HL-60/S4 (cell line): ENCODE measurements around the gene RUSC2.
"Not testable (repeated sequence)": the region's sequence is repeated elsewhere in the genome, so short reads cannot be mapped to it uniquely, and the experiment has no call there.

Source experiments
- in situ Hi-C: fragments of 300-500 bp; cut with MboI; formaldehyde crosslinking; loops from 2 replicates; pipeline ENCODE4 v1.14.3; 2022; ENCODE audit warnings: low sequenced_read_pairs

The RUSC2 gene

DNA sequence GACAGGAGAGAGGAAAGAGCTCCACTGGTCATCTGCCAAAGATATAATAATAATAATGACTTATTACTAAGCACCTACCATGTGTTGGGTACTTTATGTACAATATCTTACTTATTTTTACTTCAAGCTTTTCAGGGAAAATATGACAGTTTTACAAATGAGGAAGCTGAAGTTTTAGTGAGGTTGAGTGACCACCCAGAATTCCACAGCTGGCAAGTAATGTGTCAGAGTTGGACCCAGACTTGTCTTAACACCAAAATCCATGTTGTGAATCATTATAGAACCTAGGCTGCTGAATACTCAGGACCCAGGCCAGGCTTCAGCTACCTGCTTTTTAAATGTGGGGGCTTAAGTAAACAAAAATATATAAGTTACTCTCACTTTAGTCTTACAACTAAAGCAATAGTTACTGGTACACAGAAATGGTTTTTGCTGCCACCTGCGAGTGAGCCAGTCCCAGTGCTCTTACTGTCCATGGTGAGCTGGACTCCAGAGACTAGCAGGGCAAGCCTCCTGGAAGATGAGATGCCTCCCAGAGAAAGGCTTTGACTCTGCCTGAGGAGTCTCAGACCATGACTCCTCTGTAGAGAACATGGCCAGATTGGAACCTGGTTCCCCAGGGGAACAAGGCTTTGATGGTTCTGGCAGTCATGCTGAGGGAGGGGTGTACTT is 29.9 kb downstream of the RUSC2 start:
- in situ Hi-C loops, result no loop called here

DNA sequence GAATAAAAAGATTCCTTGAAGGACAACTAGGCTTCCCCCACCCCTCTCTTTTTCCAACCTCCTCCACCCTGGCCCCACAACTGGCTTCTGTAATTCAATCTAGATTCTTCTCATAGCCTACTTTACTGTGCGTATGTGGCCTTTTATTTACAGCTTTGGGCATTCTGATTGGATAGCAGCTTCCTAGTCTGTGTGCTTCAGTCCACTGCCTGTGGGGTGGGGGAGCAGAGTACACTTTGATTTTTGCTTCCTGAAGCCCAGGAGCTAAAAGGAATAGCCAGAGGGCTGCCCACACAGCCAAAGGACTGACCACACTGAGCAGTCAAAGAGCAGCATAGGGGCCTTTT is 30.4 kb downstream of the RUSC2 start:
- in situ Hi-C loops, result no loop called here

DNA sequence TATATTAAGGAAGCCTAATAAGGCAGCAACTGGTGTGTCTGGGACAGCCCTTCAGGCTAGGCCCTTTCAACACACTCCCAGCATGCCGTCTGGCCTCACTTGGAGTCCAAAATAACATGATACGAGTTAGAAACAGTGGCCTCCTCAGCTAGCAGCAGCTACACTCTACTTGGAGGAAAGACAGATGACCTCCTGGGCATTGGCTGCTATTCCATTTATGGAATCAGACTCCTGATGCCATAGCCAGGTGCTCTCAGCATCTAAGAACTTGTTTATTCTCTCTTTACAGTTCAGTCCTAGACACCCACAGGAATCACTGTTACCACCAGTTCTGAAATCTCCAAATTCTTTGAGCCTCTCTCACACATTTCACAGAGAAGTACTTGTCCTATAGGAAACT is 31.8 kb downstream of the RUSC2 start:
- in situ Hi-C loops, result no loop called here

DNA sequence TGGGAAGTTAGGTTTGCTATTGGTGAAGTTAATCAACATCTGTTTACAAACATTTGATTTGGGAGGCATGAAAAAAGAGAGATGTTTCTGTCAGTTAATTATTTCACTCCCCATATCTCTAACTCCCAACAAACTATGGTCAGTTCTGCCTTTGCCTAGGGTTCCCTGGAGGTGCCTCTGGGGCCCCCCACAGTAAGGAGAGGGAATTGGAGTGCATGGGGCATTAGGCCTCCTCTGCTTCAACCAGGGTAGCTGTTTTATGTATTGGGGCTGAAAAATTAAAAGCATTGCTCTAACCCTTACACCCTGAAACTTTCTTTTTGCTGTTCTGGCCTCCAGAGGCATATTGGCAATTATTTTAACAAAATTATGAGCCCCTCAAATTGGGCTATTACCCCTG is 32.3 kb downstream of the RUSC2 start:
- in situ Hi-C loops, result no loop called here

DNA sequence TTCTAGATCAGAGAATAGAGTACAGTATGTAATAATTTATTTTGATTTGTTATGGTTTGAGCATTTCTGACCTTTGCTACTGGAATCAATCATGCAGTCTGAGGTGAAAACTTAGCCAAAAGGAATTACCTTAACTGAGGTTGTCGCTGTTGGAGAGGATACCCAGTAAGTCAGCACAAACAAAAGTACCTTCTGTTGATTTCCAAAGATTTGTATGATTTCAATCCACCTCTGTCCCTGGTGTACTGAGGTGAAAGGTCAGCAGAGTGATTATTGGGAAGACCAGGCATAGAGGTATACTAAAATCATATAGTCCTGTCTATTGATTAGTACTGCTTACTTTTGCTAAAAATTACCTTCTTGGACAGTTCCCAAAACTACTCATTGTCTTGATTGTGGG is 32.8 kb downstream of the RUSC2 start:
- in situ Hi-C loops, result no loop called here

DNA sequence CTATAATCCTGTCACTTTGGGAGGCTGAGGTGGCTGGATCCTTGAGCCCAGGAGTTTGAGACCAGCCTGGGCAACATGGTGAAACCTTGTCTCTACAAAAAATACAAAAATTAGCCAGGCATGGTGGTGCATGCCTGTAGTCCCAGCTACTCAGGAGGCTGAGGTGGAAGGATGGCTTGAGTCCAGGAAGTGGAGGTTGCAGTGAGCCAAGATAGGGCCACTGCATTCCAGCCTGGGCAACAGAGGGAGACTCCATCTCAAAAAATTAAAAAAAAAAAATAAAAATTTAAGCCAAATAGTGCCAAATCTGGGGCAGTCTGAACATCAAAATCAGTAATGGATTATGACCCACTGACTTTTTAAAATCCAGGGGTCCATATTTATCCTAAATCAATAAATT is 33.6 kb downstream of the RUSC2 start:
- in situ Hi-C loops, result not testable (repeated sequence)

DNA sequence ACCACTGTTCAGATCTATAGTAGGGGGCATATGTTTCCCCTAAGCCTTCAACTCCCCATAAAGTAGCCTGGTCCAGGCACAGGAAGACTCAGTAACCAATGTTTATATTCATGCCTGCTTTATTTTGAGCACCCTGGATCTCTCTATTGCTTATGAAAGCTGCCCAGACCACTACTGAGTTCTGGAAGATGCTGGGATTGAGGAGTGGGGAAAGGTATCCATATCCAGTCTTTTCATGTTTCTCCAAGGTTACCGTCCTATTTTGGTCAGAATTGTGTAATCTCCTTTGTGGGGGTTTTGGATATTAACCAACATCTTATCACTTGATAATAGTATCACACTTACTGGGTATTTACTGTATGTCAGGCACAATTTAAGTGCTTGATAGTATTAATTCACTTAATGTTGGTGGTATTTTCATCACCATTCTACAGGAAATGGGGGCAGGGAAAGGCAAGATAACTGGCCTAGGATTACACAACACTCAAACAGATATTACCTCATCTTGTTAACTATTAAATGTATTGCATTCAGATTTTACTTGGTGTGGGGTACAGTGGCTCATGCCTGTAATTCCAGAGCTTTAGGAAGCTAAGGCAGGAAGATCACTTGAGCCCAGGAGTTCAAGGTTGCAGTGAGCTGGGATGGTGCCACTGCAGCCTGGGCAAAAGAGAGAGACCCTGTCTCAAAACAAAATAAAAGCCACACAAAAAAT is 36.3 kb downstream of the RUSC2 start:
- in situ Hi-C loops, result no loop called here

DNA sequence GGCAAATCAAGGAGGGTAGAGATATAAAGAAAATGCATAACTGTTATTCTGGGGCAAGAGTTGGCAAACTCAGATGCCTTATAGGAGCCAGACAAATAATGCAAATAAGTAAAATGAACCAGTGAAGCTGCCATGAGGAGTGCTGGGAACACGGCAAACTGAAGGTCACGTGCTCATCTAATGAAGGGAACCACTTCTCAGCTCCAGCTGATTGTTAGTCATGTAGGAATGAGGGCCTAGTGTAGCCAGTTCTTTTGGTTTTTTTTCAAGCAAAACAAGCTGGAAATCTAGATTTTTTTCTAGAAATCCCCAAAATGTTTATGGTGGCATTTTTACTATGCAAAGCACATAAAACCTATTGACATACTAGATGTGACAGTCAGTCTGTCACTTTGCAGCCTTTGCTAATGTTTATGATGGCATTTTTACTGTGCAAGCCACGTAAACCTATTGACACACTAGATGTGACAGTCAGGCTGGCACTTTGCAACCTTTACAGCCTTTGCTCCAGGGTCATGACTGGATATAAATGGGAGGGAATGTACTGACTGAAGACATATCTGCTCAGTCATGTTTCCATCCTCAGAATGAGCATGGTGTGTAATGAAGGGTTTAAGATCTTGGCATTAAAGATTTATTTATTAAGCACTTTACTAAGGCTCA is 39.4 kb downstream of the RUSC2 start:
- in situ Hi-C loops, result no loop called here

DNA sequence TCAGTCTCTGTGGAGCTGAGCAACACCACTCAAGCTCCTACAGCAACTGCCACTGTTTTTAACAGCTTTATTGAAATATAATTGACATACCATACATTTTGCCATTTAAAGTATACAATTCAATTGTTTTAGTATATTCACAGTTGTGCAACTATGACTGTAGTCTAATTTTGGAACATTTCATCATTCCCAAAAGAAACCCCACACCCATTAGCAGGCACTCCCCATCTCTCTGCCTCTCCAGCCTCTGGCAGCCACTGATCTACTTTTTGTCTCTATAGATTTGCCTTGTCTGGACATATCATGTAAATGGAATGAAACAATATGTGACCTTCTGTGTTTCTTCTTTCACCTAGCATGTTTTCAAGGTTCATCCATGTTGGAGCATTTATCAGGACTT is 43.5 kb downstream of the RUSC2 start:
- in situ Hi-C loops, result no loop called here

DNA sequence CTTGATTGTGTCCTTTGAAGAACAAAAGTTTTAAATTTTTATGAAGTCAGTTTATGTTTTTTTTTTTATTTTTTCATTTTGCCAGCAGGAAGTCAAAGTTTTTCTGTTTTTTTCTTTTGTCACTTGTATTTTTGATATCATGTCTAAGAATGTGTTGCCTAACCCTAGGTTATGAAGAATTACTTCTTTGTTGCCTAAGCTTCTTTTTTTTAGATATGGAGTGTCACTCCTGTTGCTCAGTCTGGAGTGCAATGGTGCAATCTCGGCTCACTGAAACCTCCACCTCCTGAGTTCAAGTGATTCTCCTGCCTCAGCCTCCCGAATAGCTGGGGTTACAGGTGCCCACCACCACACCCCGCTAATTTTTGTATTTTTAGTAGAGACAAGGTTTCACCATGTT is 45.0 kb downstream of the RUSC2 start:
- in situ Hi-C loops, result not testable (repeated sequence)

DNA sequence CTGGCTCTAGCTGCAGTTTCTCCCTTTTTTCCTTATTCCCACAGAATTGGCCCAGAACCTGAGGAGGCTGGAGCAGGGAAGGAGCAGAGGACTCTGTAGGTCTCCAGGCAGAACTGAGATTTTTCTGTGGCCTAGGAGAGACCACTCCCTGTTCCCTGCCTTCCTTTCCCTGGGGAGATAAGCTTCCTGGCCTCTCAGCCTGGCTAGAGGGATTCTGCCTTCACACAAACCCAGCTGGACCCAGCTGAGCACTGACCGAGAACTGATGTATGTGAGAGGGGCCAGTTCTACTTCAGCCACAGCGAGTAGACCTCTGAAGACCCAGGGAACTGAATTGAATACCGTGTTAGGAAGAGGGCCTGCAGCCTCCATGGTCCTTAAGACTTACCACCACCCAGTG is 48.0 kb downstream of the RUSC2 start:
- in situ Hi-C loops, result no loop called here

DNA sequence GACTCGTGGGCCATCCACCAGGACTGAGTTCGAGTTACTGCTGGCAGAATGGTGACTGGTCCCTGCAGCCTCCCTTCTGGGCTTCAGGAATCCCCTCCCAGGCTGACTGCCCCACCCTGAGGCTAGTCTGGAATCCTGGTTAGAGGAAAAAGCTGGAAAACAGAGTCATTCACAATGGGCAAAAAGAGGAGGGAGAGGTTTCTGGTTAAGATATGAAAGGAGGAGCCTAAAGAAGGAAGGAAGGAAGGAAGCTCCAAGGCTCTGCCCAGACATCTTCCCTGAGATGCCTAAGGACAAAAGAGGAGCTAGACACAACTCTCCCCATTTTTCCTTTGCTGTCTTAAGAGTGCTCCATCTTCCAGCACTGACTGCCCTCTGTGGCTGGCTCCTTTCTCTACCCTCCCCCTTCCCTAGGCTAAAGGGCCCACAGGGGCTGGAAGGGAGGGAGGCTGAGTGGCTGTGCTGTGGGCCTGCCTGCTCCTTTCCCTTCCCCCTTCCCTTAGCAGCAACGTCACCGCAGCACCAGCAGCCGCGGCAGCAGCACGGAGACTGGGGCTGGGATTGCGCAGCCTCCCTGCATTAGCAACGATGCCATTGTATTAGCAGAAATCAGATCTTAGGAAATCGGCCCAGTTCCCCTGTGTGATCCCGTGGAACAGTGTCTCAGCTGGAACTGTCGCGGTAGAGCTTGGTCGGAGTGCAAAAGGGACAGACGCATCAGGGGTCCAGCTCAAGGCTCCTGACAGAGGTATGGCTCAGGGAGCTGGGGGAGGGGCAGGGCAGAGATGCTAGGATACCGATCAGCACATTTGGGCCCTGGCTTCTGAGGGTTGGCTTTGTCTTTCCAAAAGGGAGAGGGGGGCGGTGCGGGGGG is 48.7 kb downstream of the RUSC2 start:
- in situ Hi-C loops, result no loop called here
